GM23338 (cell line): ENCODE data around the gene NR2C2.

Source experiments
- CREB1 ChIP-seq: fragments of 250-450 bp; sonication (Bioruptor Pico); IDR thresholded peaks from 2 replicates; pipeline ENCODE4 v1.5.0; 2020; ENCODE audit warnings: low read depth, mild to moderate bottlenecking, moderate library complexity
- CTCF ChIP-seq, 2 experiments: fragments of 200-600 bp in 1 of 2; sonication (generic) in 1 of 2; conservative IDR thresholded peaks; 2 replicates each; pipeline versions ENCODE4 v1.5.1 to v1.6.1; 2016 to 2017; ENCODE audit warnings: antibody characterized with exemption in 2 of 2, low read depth in 2 of 2, mild to moderate bottlenecking in 2 of 2, moderate library complexity in 1 of 2
- ETS1 ChIP-seq: IDR thresholded peaks from 2 replicates; pipeline ENCODE4 v1.6.1; 2016; ENCODE audit warnings: antibody characterized with exemption
- EZH2 ChIP-seq: fragments of 200-600 bp; sonication (generic); IDR thresholded peaks from one replicate; pipeline ENCODE4 v1.8.0; 2017; ENCODE audit warnings: antibody characterized with exemption, mild to moderate bottlenecking, low read depth; ENCODE audit not compliant: unreplicated experiment
- EZH2phosphoT487 ChIP-seq: fragments of 200-600 bp; sonication (generic); IDR thresholded peaks from one replicate; pipeline ENCODE4 v1.8.1; 2018; ENCODE audit warnings: antibody characterized with exemption; ENCODE audit not compliant: unreplicated experiment
- JUNB ChIP-seq: IDR thresholded peaks from one replicate; pipeline ENCODE4 v1.6.1; 2016; ENCODE audit warnings: antibody characterized with exemption; ENCODE audit not compliant: unreplicated experiment
- NANOG ChIP-seq: IDR thresholded peaks from 2 replicates; pipeline ENCODE4 v1.6.1; 2016; ENCODE audit warnings: antibody characterized with exemption, borderline replicate concordance
- POLR2AphosphoS5 ChIP-seq: IDR thresholded peaks from 2 replicates; pipeline ENCODE4 v1.6.1; 2016; ENCODE audit warnings: antibody characterized with exemption, low read depth
- REST ChIP-seq: IDR thresholded peaks from one replicate; pipeline ENCODE4 v1.6.1; 2018; ENCODE audit warnings: antibody characterized with exemption; ENCODE audit not compliant: unreplicated experiment
- STAT1 ChIP-seq: IDR thresholded peaks from one replicate; pipeline ENCODE4 v1.6.1; 2016; ENCODE audit warnings: antibody characterized with exemption; ENCODE audit not compliant: unreplicated experiment
- ZNF114 ChIP-seq: fragments of 250-450 bp; sonication (Bioruptor Pico); IDR thresholded peaks from 2 replicates; pipeline ENCODE4 v1.5.0; 2020; ENCODE audit warnings: mild to moderate bottlenecking, moderate library complexity
- ZNF331 ChIP-seq: fragments of 250-450 bp; sonication (Bioruptor Pico); IDR thresholded peaks from 2 replicates; pipeline ENCODE4 v1.5.0; 2020; ENCODE audit warnings: low read depth, mild to moderate bottlenecking, moderate library complexity
- ZNF462 ChIP-seq: fragments of 250-450 bp; sonication (Bioruptor Pico); IDR thresholded peaks from 2 replicates; pipeline ENCODE4 v1.5.0; 2020; ENCODE audit warnings: mild to moderate bottlenecking, moderate library complexity

GRCh38 chr3:15007681-15008141, 60.3 kb downstream of the NR2C2 start:
- TF ChIP-seq CTCF (conservative IDR thresholded peaks at IDR 0.05; ENCODE audit: low read depth in 2 of 2): no peak
- no peak for TF ChIP-seq EZH2
- TF ChIP-seq REST: no peak
- no peak for TF ChIP-seq JUNB
- no peak for TF ChIP-seq POLR2AphosphoS5
- no peak for TF ChIP-seq NANOG
- no peak for TF ChIP-seq CREB1 (CRISPR knock-in tag)
- no peak for TF ChIP-seq EZH2phosphoT487
- TF ChIP-seq ETS1: no peak
- TF ChIP-seq ZNF114: no peak
- no peak for TF ChIP-seq ZNF331 (CRISPR knock-in tag)
- no peak for TF ChIP-seq ZNF462 (CRISPR knock-in tag)
- TF ChIP-seq STAT1: no peak
